Kasumi-1 (cell line): Measurements from ENCODE around the gene IMMT.
"Not testable (repeated sequence)": the region's sequence is repeated elsewhere in the genome, so short reads cannot be mapped to it uniquely, and the experiment has no call there.

Experiments
- DNase-seq, 2 experiments: peaks; one replicate each; lab custom pipeline; 2025; lab: John Stamatoyannopoulos, UW

IMMT gene

DNA sequence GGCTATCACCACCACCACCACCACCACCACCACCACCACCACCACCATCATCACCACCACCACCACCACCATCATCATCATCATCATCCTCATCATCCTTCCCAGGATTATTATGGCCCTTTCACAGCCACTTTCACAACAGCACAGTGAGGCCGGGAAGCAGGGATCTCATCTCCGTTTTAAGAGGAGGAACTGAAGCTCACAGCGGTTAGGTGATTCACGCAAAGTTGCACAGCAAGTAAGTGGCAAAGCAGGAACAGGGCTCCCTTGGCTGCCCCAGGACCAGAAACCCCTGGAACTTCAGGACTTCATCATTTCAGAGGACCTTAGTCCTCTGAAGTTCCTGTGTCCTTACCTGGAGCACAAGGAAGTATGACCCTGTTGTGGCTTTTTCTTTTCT lies 30.8 kb upstream of the IMMT start:
- peak; percentile 53 to 61 for DNase-seq

DNA sequence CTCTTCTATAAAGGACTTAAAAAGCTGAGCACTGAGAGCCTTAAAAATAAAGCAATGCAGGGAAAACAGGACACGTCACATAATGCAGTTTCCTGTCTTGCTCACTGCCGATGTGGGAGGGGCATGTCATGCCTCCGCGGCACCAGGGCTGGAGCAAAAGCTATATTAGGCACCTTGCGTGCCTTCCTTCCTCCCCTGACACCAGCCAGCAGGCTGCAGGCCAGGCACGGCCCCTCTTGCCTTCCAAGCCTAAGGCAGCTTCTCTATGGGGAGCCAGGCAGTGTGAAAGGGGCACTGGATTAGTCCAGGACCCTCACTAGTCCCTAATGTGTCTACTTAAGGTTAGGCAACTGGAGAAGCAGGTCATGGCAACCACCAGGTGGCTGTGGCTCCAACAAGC lies 30.3 kb upstream of the IMMT start:
- peak; percentile 87 for DNase-seq

GRCh38 chr2:86224645-86225355 lies 29.5 kb upstream of the IMMT start:
- no peak for DNase-seq

DNA sequence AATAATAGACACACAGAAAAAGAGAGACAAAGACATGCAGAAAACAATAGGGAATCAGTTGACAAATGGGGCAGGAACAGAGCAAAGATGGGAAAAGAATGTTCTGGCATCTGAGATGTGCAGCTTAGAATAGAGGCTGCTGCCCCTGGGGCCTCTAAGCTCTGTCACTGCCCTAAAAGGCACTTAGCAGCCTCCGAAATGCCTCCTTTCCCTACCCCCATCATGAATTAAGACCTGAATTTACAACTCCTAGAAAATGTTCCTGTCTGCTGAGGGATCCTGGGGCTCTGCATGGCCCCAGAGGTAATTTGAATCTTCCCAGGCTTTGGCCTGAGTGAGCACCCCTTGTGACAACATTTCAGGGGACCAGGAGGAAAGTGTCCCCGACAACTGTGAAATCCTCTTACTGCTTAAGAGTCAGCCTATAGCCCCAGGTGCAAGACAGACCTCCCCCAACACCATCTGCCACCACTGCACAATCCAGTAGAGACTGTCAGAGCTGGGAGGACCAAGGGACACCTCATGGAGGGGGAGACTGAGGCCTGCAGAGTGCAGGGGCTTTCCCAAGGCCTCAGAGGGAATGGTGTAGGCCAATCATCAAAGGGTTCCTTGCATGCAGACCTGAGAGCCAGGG lies 28.8 kb upstream of the IMMT start:
- DNase-seq: no peak

GRCh38 chr2:86223140-86223926 lies 28.1 kb upstream of the IMMT start:
- peak; percentile 12 to 36 for DNase-seq

- DNase-seq: peak; percentile 85 to 88
Observed at GRCh38 chr2:86221066-86221684, 25.9 kb upstream of the IMMT start.

GRCh38 chr2:86219896-86220295 lies 24.6 kb upstream of the IMMT start:
- DNase-seq: no peak

DNA sequence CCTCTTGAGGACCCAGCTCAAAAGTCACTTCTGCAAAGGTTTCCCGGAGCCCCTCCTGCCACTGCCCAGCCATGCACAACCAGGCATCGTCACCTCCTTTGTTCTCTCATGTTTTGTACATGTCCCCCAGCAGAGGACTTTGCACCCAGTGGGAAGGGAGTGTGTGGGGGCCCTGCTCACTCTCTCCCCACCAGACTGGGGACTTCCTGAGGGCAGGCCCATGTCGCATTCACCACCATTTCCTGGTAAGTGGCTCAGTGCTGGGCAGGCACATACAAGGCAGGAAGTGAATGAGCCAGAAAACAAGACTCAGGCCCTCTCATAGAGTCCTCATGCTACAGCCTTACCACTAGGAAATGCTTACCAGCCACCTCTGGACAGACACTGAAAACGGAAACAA lies 22.9 kb upstream of the IMMT start:
- no peak for DNase-seq

DNA sequence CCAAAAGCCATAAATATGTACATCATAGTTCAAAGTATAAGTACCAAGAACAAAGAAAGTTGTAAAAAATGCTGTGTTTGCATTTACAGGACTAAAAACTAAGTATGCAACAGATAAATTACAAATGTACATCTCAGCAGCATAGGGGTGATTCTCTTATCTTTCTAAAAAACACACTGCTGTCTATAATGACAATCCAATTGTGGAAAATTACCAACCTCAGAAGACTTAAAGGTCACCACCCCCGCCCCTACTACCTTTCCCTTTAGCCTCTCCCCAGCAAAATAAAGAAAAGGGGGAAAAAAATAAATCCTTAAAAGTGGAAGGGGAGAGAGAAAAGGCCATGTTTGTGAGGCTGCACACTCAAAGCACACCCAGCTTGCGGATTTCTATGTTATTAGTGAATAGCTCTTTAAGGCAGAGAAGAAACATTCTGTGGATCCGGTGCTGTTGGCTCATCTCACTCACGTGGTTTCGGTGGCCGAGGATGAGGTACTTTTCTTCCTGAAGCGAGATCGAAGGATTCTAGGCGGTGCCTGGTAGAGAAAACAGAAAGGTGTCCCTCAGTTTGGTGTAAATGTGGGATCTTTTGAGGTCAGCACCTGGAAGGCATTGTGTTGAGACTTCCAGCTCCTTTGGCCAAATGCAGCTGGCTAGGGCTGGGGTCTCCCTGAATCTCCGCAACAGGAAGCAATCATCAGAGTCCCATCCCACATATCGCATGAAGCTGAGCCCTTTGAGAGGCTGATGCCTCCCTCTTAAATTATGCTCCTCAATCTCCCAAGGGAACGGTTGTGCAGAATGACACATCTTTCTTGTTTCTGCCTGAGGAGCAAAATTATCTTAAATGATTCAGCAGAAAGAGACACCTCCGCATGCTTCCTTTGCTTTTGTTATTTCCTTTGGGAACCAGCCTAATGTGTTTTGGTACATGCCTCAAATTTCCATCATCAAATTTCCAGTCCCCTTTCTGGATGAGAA lies 21.6 kb upstream of the IMMT start:
- DNase-seq: no peak

GRCh38 chr2:86214503-86214832 lies 19.2 kb upstream of the IMMT start:
- DNase-seq: no peak

GRCh38 chr2:86213699-86214502 lies 18.6 kb upstream of the IMMT start:
- no peak for DNase-seq

- DNase-seq: no peak
Observed at GRCh38 chr2:86213056-86213455, 17.8 kb upstream of the IMMT start.

DNA sequence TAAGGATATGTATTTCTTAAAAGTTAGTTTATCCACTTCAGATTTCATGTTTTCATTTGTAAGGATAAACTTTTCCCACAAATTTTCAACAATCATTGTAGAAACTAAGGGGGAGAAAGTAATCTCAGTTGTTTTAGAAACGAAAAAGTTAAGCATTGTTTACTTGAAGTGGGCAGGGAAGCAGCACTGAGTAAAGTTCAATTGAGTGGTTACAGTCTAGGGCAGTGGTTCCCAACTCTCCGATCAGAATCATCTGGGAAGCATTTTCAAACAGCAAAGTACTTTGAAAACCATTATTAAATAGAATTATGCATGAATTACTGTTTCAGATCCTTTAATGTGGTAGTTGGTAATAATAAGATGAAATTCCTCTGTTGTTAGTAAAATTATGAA lies 16.5 kb upstream of the IMMT start:
- DNase-seq: no peak

DNA sequence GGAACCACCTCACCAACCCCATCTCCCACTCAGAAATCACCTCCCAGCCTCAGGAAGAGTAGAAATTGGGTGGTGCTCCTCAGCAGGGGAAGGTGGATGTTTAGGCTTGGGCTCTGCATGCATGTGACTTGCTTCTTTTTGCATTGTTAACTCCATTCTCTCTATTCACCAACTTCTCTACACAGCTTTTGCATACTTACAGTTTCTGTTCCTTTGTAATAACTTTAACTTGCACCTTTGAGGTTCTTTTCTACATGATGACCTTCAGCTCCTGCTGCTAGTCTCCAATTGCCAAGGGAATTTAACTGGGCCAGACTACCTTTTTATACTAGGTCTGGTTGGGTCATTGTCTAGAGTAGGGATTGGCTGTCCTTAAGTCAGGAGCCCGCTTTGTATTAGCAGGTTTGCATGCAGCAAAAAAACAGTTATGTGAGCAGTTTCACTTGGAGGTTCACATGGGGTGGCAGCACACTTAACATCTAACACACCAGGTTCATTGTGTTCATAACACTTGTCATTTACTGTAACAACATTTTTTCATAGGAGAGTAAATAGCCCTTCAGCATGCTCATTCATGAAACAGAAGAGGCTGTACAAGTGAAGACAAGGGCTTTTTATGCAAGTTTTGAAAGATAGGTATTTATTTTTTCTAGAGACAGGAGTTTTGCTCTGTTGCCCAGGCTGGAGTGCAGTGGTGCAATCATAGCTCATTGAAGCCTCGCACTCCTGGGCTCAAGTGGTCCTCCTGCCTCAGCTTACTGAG lies 16.0 kb upstream of the IMMT start:
- no peak for DNase-seq

GRCh38 chr2:86204458-86204857 lies 9.2 kb upstream of the IMMT start:
- DNase-seq: no peak

DNA sequence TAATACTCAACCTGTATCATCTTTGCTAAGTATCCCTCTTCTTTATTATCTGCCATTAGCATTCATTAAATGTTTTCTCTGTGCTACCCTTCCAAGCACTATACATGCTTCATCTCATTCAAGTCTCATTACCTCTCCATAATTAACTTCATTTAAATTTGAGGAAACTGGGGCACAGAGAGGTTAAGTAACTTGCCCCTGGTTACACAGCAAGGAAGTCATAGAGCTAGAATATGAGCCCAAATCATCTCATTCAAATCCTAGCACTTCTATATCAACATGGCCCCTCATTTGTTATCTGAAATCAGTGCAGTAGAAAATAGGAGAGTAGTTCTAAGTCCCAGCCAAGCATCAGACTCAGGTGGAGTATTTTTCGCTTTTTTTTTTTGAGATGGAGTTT lies 8.4 kb upstream of the IMMT start:
- DNase-seq: no peak

- no peak for DNase-seq
Observed at GRCh38 chr2:86202702-86203101, 7.4 kb upstream of the IMMT start.

GRCh38 chr2:86202336-86202692 lies 7.1 kb upstream of the IMMT start:
- no peak for DNase-seq

DNA sequence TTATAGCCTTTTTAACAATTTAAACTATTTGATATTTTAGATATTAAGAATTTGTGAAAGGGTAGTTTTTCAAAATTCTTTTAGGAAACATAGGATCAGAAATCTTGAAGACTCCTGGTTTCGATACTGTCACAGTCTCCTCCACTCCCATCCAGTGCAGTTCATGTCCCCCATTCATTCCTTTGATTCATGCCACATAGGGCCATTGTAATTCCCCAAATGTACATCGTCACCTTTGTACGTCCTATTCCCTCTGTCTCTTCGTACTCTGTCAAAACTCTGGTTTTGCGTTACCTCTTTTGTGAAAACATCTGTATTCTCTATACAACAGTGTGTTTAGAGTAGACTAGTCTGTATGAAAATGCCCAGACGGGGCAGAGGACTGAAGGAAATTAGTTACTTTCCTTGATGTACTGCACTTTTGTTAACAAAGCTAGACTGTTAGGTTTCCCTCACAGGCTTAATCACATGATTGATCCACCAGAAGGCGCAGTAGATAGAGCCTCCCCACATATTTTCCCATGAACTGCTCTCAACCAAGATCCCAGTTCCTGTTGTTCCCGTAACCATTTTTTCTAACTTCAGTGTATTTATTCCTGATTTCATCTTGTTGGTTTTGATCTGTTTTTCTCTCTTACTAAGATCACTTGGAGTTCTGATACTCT lies 6.5 kb upstream of the IMMT start:
- no peak for DNase-seq

GRCh38 chr2:86200564-86200963 lies 5.3 kb upstream of the IMMT start:
- not testable (repeated sequence) for DNase-seq
